ENCODE measurements around the gene CGNL1. TPM values are rescaled to one million over a fixed set of nuclear protein-coding genes. Genes with fewer than 3 reads are reported as not detected.

Gene CGNL1
- total RNA-seq, 6 experiments from 2014 or later = 23.6 to 54.5 (median 42.9) TPM

DNA sequence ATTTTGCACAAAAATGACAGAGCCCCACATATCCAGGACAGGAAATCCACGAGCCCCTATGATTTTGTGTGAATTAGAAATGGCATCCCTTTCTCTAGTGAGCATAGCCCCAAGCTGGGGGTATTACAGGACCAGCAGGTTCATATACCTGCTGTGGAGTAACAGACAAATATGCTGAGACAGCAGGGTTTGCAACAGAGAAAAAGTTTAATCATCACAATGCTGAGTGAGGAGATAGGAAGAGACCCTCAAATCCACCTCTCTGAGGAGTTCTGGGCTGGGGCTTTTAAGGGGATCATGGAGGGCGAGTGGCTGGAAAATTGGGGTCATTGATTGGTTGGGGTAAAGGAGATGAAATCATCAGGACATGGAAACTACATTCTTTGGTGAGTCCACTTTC lies 207.0 kb downstream of the CGNL1 start:
- TF ChIP-seq POLR2A (IDR thresholded peaks at IDR 0.05) = no peak
- TF ChIP-seq, protein P1, sequence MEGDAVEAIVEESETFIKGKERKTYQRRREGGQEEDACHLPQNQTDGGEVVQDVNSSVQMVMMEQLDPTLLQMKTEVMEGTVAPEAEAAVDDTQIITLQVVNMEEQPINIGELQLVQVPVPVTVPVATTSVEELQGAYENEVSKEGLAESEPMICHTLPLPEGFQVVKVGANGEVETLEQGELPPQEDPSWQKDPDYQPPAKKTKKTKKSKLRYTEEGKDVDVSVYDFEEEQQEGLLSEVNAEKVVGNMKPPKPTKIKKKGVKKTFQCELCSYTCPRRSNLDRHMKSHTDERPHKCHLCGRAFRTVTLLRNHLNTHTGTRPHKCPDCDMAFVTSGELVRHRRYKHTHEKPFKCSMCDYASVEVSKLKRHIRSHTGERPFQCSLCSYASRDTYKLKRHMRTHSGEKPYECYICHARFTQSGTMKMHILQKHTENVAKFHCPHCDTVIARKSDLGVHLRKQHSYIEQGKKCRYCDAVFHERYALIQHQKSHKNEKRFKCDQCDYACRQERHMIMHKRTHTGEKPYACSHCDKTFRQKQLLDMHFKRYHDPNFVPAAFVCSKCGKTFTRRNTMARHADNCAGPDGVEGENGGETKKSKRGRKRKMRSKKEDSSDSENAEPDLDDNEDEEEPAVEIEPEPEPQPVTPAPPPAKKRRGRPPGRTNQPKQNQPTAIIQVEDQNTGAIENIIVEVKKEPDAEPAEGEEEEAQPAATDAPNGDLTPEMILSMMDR (IDR thresholded peaks at IDR 0.05) = no peak
- Histone ChIP-seq H3K4me1 (peaks cover 0 to 13% (median 0%) of the 10 kb centered on the region in 4 donors), H3K4me3 (no peak overlapping the region), H3K27me3 (no peaks in the 10 kb centered on the region), H3K9me3 (no peaks in the 10 kb centered on the region), H3K27ac (no peak overlapping the region), H3K36me3 (no peaks in the 10 kb centered on the region)
- intact Hi-C loops (cut with DNase I) = no loop called here
- ATAC-seq = no peak
- no peak for DNase-seq
- WGBS (ENCODE audit: insufficient coverage, low coverage, low lambda C conversion rate, missing lambda C conversion rate) = 88% methylated on average over 2 of the region's 2 CpGs

DNA sequence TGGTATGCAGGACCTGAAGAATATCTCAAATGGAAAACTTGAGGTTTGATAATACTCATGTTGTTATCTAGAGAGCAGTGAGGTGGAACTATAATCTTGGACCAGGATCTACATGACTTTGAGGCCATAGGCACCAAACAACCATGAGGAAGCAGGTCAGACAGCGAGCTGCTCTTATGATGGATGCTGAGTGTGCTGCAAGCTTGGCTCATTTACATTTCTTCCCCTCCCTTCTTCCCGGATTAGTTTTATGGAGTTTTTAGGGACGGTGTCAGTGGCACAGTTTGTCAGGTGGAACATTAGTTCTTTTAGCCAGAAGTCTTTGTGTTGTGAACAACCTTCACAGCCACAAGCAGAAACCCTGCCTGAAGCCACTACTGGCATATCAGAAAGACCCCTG lies 207.4 kb downstream of the CGNL1 start:
- Histone ChIP-seq H3K4me1 (peaks cover 0 to 13% (median 0%) of the 10 kb centered on the region in 4 donors), H3K9me3 (no peaks in the 10 kb centered on the region), H3K27ac (no peak overlapping the region), H3K27me3 (no peaks in the 10 kb centered on the region), H3K4me3 (no peak overlapping the region), H3K36me3 (no peaks in the 10 kb centered on the region)
- WGBS (ENCODE audit: insufficient coverage, low coverage, low lambda C conversion rate, missing lambda C conversion rate) = 76% methylated on average over 3 of the region's 3 CpGs
- DNase-seq = no peak
- no peak for ATAC-seq
- TF ChIP-seq POLR2A (IDR thresholded peaks at IDR 0.05) = no peak
- TF ChIP-seq, protein P1 (IDR thresholded peaks at IDR 0.05) = no peak
- intact Hi-C loops (cut with DNase I) = no loop called here

DNA sequence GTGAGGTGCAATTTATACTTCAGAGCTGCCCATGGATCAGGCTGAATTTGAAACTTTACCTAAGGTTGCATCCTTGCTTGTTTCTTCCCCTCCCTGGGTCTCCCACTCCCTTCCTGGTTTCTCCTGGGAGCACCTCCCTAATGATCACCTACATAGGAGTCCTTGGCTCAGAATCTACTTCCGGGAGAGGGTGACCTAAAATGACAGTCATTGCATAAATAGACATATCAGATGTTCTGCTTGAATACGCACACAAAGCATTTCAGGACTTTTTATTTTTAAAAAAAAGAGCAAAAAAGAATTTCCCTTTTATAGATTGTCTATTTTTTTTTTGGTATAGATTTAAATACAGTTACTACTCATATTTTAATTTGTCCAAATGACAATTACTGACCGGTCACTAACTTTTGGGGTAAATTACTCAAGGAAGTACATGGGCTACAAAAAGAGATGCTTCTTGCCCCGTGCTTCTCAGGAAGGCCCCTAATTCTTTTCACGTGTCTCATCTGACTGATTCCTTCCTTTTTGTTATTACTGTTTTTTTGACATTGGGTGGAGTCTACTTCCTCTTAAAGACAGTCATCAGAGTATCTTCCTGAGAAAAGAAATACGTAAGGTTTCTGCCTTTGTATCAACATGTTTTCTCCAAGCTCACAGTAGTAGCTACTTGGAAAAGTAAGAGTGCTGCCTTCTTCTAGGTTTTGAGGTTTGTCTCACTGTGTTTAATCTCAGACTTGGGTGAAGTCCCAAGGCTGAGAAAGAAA lies 210.5 kb downstream of the CGNL1 start:
- WGBS (ENCODE audit: insufficient coverage, low coverage, low lambda C conversion rate, missing lambda C conversion rate) = 45% methylated on average over 6 of the region's 6 CpGs
- intact Hi-C loops (cut with DNase I) = no loop called here
- no peaks in the 10 kb centered on the region for H3K9me3 ChIP-seq
- peak in 1 of 4 donors; percentile 17 for ATAC-seq
- no peak for DNase-seq
- no peaks in the 10 kb centered on the region for H3K4me1 ChIP-seq
- no peak overlapping the region for H3K27ac ChIP-seq
- TF ChIP-seq, protein P1 (IDR thresholded peaks at IDR 0.05) = no peak
- TF ChIP-seq POLR2A (IDR thresholded peaks at IDR 0.05) = no peak
- no peaks in the 10 kb centered on the region for H3K36me3 ChIP-seq
- no peak overlapping the region for H3K4me3 ChIP-seq
- no peaks in the 10 kb centered on the region for H3K27me3 ChIP-seq

DNA sequence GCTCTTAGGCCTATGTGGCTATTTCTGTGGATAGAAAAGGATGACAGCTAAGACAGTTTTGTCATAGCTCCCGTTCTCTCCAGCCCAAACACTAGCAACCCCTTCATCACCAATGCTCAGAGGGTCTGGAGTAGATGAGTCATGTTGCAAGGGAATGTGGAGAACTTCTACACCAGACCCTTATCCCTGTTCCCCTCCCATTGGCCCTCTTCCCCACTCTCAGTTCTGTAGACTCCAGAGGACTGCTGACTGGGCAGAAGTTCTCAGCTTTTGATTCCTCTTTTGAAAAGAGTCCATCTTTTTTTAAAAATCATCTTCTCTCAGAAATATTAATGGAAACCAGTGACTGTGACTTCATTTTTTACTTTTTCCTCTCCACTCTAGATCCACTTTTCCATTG lies 213.0 kb downstream of the CGNL1 start:
- WGBS (ENCODE audit: insufficient coverage, low coverage, low lambda C conversion rate, missing lambda C conversion rate) = no CpG with 5 or more reads among the region's 1 CpG
- no peaks in the 10 kb centered on the region for H3K4me1 ChIP-seq
- H3K9me3 ChIP-seq = no peaks in the 10 kb centered on the region
- ATAC-seq = peak in 3 of 4 donors; percentile 28 to 47 (median 31)
- TF ChIP-seq, protein P1 (IDR thresholded peaks at IDR 0.05) = no peak
- TF ChIP-seq POLR2A (IDR thresholded peaks at IDR 0.05) = no peak
- H3K36me3 ChIP-seq = no peaks in the 10 kb centered on the region
- intact Hi-C loops (cut with DNase I) = no loop called here
- H3K4me3 ChIP-seq = no peak overlapping the region
- DNase-seq = no peak
- no peak overlapping the region for H3K27ac ChIP-seq
- H3K27me3 ChIP-seq = no peaks in the 10 kb centered on the region
